ENCODE results near the gene TLN1.

Gene TLN1

GRCh38 chr9:35734096-35734495 lies 2.1 kb upstream of the TLN1 start:
- peaks cover 35% of the 10 kb centered on the region for H3K4me1 ChIP-seq (ENCODE audit: insufficient read depth, low read length, severe bottlenecking)
- no peaks in the 10 kb centered on the region for H4K20me1 ChIP-seq (ENCODE audit: insufficient read depth, low read length)
- no peak overlapping the region for H2AFZ ChIP-seq (ENCODE audit: low read length)
- peaks cover 43% of the 10 kb centered on the region for H3K36me3 ChIP-seq (ENCODE audit: insufficient read depth, low read length)
- H3K27ac ChIP-seq (ENCODE audit: low read depth, low read length, poor library complexity, severe bottlenecking): no peak overlapping the region
- no peaks in the 10 kb centered on the region for H3K27me3 ChIP-seq (ENCODE audit: insufficient read depth, low read length)
- H3K9me3 ChIP-seq (ENCODE audit: low read length): no peaks in the 10 kb centered on the region
- TF ChIP-seq CTCF (IDR thresholded peaks at IDR 0.05; ENCODE audit: low read length) (no peak), EZH2 (IDR thresholded peaks at IDR 0.05; ENCODE audit: borderline replicate concordance, low read length) (no peak)
- no peaks in the 10 kb centered on the region for H3F3A ChIP-seq (ENCODE audit: insufficient read depth, low read length)
- H3K9ac ChIP-seq (ENCODE audit: low read length): no peak overlapping the region
- no peaks in the 10 kb centered on the region for H3K9me2 ChIP-seq (ENCODE audit: low read depth, low read length)
- no peak overlapping the region for H3K4me3 ChIP-seq (ENCODE audit: low read depth, low read length, poor library complexity, severe bottlenecking)
- H3K4me2 ChIP-seq (ENCODE audit: low read length): no peak overlapping the region
- peaks cover 19% of the 10 kb centered on the region for H3K79me2 ChIP-seq (ENCODE audit: insufficient read depth, low read length)

- Histone ChIP-seq H3K9me3 (ENCODE audit: low read length) (no peaks in the 10 kb centered on the region), H3F3A (ENCODE audit: insufficient read depth, low read length) (no peaks in the 10 kb centered on the region), H3K4me1 (ENCODE audit: insufficient read depth, low read length, severe bottlenecking) (peaks cover 46% of the 10 kb centered on the region), H4K20me1 (ENCODE audit: insufficient read depth, low read length) (no peaks in the 10 kb centered on the region), H3K36me3 (ENCODE audit: insufficient read depth, low read length) (peaks cover 32% of the 10 kb centered on the region), H2AFZ (ENCODE audit: low read length) (no peak overlapping the region), H3K27ac (ENCODE audit: low read depth, low read length, poor library complexity, severe bottlenecking) (peak overlapping the region; percentile 71), H3K9me2 (ENCODE audit: low read depth, low read length) (no peaks in the 10 kb centered on the region), H3K27me3 (ENCODE audit: insufficient read depth, low read length) (no peaks in the 10 kb centered on the region), H3K9ac (ENCODE audit: low read length) (peak overlapping the region; percentile 95), H3K4me2 (ENCODE audit: low read length) (peak overlapping the region; percentile 94), H3K4me3 (ENCODE audit: low read depth, low read length, poor library complexity, severe bottlenecking) (peak overlapping the region; percentile 96), H3K79me2 (ENCODE audit: insufficient read depth, low read length) (peaks cover 27% of the 10 kb centered on the region)
- TF ChIP-seq CTCF (IDR thresholded peaks at IDR 0.05; ENCODE audit: low read length) (peak; percentile 6; the same call in 1 of the 2 replicates), EZH2 (IDR thresholded peaks at IDR 0.05; ENCODE audit: borderline replicate concordance, low read length) (no peak)
Measured at GRCh38 chr9:35732800-35733541, 976 bp upstream of the TLN1 start.

- no peak for TF ChIP-seq EZH2 (IDR thresholded peaks at IDR 0.05; ENCODE audit: borderline replicate concordance, low read length)
- no peak for TF ChIP-seq CTCF (IDR thresholded peaks at IDR 0.05; ENCODE audit: low read length)
- Histone ChIP-seq H3K4me3 (ENCODE audit: low read depth, low read length, poor library complexity, severe bottlenecking) (peak overlapping the region; percentile 96), H3K27me3 (ENCODE audit: insufficient read depth, low read length) (no peaks in the 10 kb centered on the region), H3K9me2 (ENCODE audit: low read depth, low read length) (no peaks in the 10 kb centered on the region), H3K9ac (ENCODE audit: low read length) (peak overlapping the region; percentile 95), H4K20me1 (ENCODE audit: insufficient read depth, low read length) (no peaks in the 10 kb centered on the region), H3K36me3 (ENCODE audit: insufficient read depth, low read length) (peaks cover 18% of the 10 kb centered on the region; the same call in 1 of the 2 replicates), H3F3A (ENCODE audit: insufficient read depth, low read length) (no peaks in the 10 kb centered on the region), H3K4me2 (ENCODE audit: low read length) (peak overlapping the region; percentile 94), H3K9me3 (ENCODE audit: low read length) (no peaks in the 10 kb centered on the region), H3K4me1 (ENCODE audit: insufficient read depth, low read length, severe bottlenecking) (peaks cover 56% of the 10 kb centered on the region), H3K79me2 (ENCODE audit: insufficient read depth, low read length) (peaks cover 28% of the 10 kb centered on the region), H3K27ac (ENCODE audit: low read depth, low read length, poor library complexity, severe bottlenecking) (peak overlapping the region; percentile 71), H2AFZ (ENCODE audit: low read length) (no peak overlapping the region)
Measured at GRCh38 chr9:35731415-35732184, 395 bp downstream of the TLN1 start.

All from OCI-LY1 (cell line).